ENCODE measurements around the gene PAWR.

DNA sequence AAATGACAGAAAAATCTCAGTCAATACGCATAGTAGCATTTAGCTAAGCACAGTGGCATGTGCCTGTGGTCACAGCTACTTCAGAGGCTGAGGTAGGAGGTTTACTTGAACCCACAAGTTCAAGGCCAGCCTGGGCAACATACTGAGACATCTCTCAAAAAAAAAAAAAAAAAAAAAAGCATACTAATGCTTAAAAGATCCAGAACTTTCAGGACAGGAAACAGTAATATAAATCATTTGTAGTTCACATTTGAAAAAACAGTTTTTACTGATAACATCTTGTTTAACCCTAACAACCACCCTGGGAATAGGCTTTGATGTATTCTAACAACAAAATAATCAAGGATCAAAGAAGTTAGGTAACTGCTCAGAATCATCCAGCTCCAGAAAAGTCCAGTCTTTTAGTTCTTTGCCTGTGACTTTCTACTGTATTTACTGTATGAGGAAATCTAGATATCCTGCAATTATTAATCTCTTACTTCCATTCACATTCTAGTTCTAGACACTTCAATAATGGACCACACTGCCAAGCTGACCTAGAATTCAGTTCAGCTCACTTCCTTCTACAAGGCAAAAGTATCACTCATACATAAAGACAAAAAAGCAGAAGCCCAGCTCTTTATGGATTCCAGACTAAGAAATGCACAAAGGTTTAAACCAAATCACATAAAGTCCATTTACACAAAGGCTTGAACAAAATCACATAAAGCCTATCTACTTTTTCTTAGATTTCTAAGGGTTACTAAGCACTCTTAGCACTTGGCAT is 28.5 kb downstream of the PAWR start:
- no peak for TF ChIP-seq CTCF (conservative IDR thresholded peaks at IDR 0.05)
- no peak for TF ChIP-seq EZH2 (IDR thresholded peaks at IDR 0.05; ENCODE audit: low read depth)
